ENCODE data around the gene CALN1.

GRCh38 chr7:72335561-72336381 lies 76.4 kb downstream of the CALN1 start:
- no peak for TF ChIP-seq POLR2AphosphoS5 (IDR thresholded peaks at IDR 0.05; ENCODE audit: low read depth)
- TF ChIP-seq CTCF (conservative IDR thresholded peaks at IDR 0.05; ENCODE audit: low read depth in 2 of 2), result peak; percentile 37 to 41; a peak in 3 of 4 replicates
- TF ChIP-seq REST (IDR thresholded peaks at IDR 0.05; ENCODE audit: unreplicated experiment), result no peak
- no peak for TF ChIP-seq CREB1 (CRISPR knock-in tag; IDR thresholded peaks at IDR 0.05; ENCODE audit: low read depth)
- TF ChIP-seq EZH2phosphoT487 (IDR thresholded peaks at IDR 0.05; ENCODE audit: unreplicated experiment), result no peak
- TF ChIP-seq ZNF114 (CRISPR knock-in tag; IDR thresholded peaks at IDR 0.05), result no peak

All from GM23338 (cell line).